K562 (cell line): ENCODE results near the gene SMAD5. TPM values are rescaled to one million over a fixed set of nuclear protein-coding genes. Genes with fewer than 3 reads are reported as not detected.

Experiments used
- ATAC-seq: fragments of 200-7000 bp; cut with Tn5 transposase; 3 replicates; pipeline ENCODE4 v1.9.1; 2020; ENCODE audit warnings: moderate library complexity
- BruUV-seq: library from RNA; stranded (reverse); fragments of 400-500 nt; replicated peaks from 2 replicates; lab custom pipeline; 2021; lab: Mats Ljungman, UMichigan
- CTCF ChIA-PET: fragments of 300-600 bp; formaldehyde crosslinking; extraction: SDS; loops from one replicate; lab custom pipeline; 2021; ENCODE audit warnings: low intra/inter-chr PET ratio; lab: Yijun Ruan, JAX
- POLR2A ChIA-PET: fragments of 300-600, 350-650 bp; sonication (Branson Sonifier 250); formaldehyde crosslinking; extraction: SDS; loops from one replicate; lab custom pipeline; 2021; ENCODE audit warnings: antibody characterized with exemption, inconsistent platforms; lab: Yijun Ruan, JAX
- DNase-seq, 4 experiments: peaks; one replicate each; pipeline versions ENCODE4 v3.0.0 to v3.0.0-alpha.2; 2011 to 2018; ENCODE audit warnings: low spot score in 3 of 4, mixed read lengths in 3 of 4; ENCODE audit errors: extremely low read depth in 1 of 4
- FAIRE-seq: peaks from 2 replicates; lab custom pipeline; 2011; peaks lifted over from hg19 to GRCh38; lab: Jason Lieb, UNC
- H2AFZ ChIP-seq: 2 replicates; pipeline ENCODE4 v1.6.0; 2011; ENCODE audit warnings: low read depth, low read length, control low read depth, inconsistent platforms
- H3K27ac ChIP-seq: fragments of 200-600 bp; 3 replicates; pipeline ENCODE4 v1.8.0; 2011; ENCODE audit warnings: low read depth, mild to moderate bottlenecking, control low read depth, inconsistent platforms, low read length, moderate library complexity, mixed read lengths; ENCODE audit errors: extremely low read depth
- H3K27me3 ChIP-seq, 2 experiments: fragments of 300-600 bp in 1 of 2; 2 replicates in 1 of 2; 3 replicates in 1 of 2; pipeline versions ENCODE4 v1.6.0 to v1.8.0; 2011; ENCODE audit warnings: inconsistent platforms in 2 of 2, low read length in 2 of 2, mild to moderate bottlenecking in 1 of 2, mixed read lengths in 1 of 2, moderate library complexity in 1 of 2; ENCODE audit not compliant: control insufficient read depth in 2 of 2, insufficient read depth in 2 of 2
- H3K36me3 ChIP-seq: fragments of 300-600 bp; 3 replicates; pipeline ENCODE4 v1.8.0; 2011; ENCODE audit warnings: mild to moderate bottlenecking, low read length, inconsistent platforms; ENCODE audit not compliant: control insufficient read depth, insufficient read depth
- H3K4me1 ChIP-seq, 2 experiments: fragments of 200-600 bp in 1 of 2; replicated peaks in 1 of 2; 2 replicates in 1 of 2; 3 replicates in 1 of 2; pipeline versions ENCODE4 v1.5.1 to v1.8.0; 2011; ENCODE audit warnings: inconsistent platforms in 2 of 2, low read length in 2 of 2, mild to moderate bottlenecking in 1 of 2, mixed read lengths in 1 of 2, moderate library complexity in 1 of 2; ENCODE audit not compliant: control insufficient read depth in 2 of 2, insufficient read depth in 2 of 2
- H3K4me2 ChIP-seq: 2 replicates; pipeline ENCODE4 v1.6.1; 2011; ENCODE audit warnings: low read length, control low read depth, inconsistent platforms, mixed read lengths; ENCODE audit not compliant: insufficient read depth
- H3K4me3 ChIP-seq: fragments of 200-600 bp; sonication (generic), shearing (Covaris generic); 2 replicates; pipeline ENCODE4 v1.5.1; 2016; ENCODE audit warnings: control low read depth, inconsistent platforms
- H3K79me2 ChIP-seq: fragments of 200-600 bp; 3 replicates; pipeline ENCODE4 v1.8.0; 2011; ENCODE audit warnings: low read length, inconsistent platforms; ENCODE audit not compliant: control insufficient read depth, insufficient read depth
- H3K9ac ChIP-seq, 2 experiments: 2 replicates each; pipeline versions ENCODE4 v1.6.0 to v1.6.1; 2011; ENCODE audit warnings: low read depth in 2 of 2, low read length in 2 of 2, control low read depth in 1 of 2, inconsistent platforms in 1 of 2, mild to moderate bottlenecking in 1 of 2, mixed read lengths in 1 of 2; ENCODE audit not compliant: insufficient read depth in 1 of 2
- H3K9me1 ChIP-seq: one replicate; pipeline ENCODE4 v1.6.0; 2011; ENCODE audit warnings: inconsistent platforms, mild to moderate bottlenecking, low read length, moderate library complexity; ENCODE audit not compliant: control insufficient read depth, insufficient read depth
- H3K9me3 ChIP-seq: replicated peaks from 2 replicates; pipeline ENCODE4 v1.5.1; 2011; ENCODE audit warnings: low read depth, low read length, inconsistent platforms; ENCODE audit not compliant: control insufficient read depth, insufficient read depth
- H4K20me1 ChIP-seq: replicated peaks from 2 replicates; pipeline ENCODE4 v1.6.1; 2011; ENCODE audit warnings: low read length, inconsistent platforms, mixed read lengths; ENCODE audit not compliant: control insufficient read depth, insufficient read depth
- BACH1 ChIP-seq: fragments of 200-800 bp; sonication (Bioruptor generic); IDR thresholded peaks from 2 replicates; pipeline ENCODE4 v1.6.1; 2016; ENCODE audit warnings: missing genetic modification characterization, missing compliant biosample characterization
- BMI1 ChIP-seq: fragments of 150-350 bp; IDR thresholded peaks from 2 replicates; pipeline ENCODE4 v1.6.1; 2014; ENCODE audit warnings: low read length
- CBFB ChIP-seq: sonication (generic); formaldehyde crosslinking; IDR thresholded peaks from 2 replicates; pipeline ENCODE4 v1.4.0; 2020; ENCODE audit warnings: mild to moderate bottlenecking, missing genetic modification reagents
- CEBPB ChIP-seq: fragments of 450-650 bp; IDR thresholded peaks from 2 replicates; pipeline ENCODE4 v1.6.1; 2016; ENCODE audit warnings: missing genetic modification characterization, missing compliant biosample characterization
- GTF2E2 ChIP-seq: fragments of 200-800 bp; sonication (Bioruptor generic); IDR thresholded peaks from 2 replicates; pipeline ENCODE4 v1.6.1; 2016; ENCODE audit warnings: missing genetic modification characterization, missing compliant biosample characterization
- GTF2F1 ChIP-seq: IDR thresholded peaks from 2 replicates; pipeline ENCODE4 v1.6.1; 2011; ENCODE audit warnings: low read depth, low read length, improper control_type of control experiment
- MCM3 ChIP-seq: fragments of 450-650 bp; IDR thresholded peaks from 2 replicates; pipeline ENCODE4 v1.6.1; 2016
- SAFB ChIP-seq: fragments of 200-400 bp; formaldehyde crosslinking; IDR thresholded peaks from 2 replicates; pipeline ENCODE4 v1.6.1; 2017; ENCODE audit warnings: low read depth, low read length, borderline replicate concordance
- ZEB2 ChIP-seq: fragments of 450-650 bp; IDR thresholded peaks from 2 replicates; pipeline ENCODE4 v1.6.1; 2016
- WGBS: fragments of 100-300 bp; shearing (Covaris generic); methylation state at CpG from one replicate; pipeline ENCODE4 v1.1.6; 2016; ENCODE audit warnings: low coverage, mixed read lengths; ENCODE audit not compliant: insufficient coverage; ENCODE audit errors: missing lambda C conversion rate; 5-methylcytosine and 5-hydroxymethylcytosine counted together
- in situ Hi-C: fragments of 300-500 bp; cut with MboI; formaldehyde crosslinking; loops from 4 replicates; pipeline ENCODE4 v1.15.0; 2018; ENCODE audit warnings: inconsistent platforms, mixed read lengths
- intact Hi-C: fragments of 100-400 bp; cut with micrococcal nuclease; formaldehyde crosslinking; loops from 2 replicates; pipeline ENCODE4 v1.14.2; 2022
- polyA plus RNA-seq, 8 experiments: library from polyadenylated mRNA; depleted of rRNA in 4 of 8; stranded (reverse) in 5 of 8; unstranded in 3 of 8; fragments of >200 nt; fragmentation: Nextera tagmentation in 2 of 8; fragmentation: Illumina TruSeq in 1 of 8; extraction: Ambion mirVana in 2 of 8; extraction: Trizol in 1 of 8; gene quantifications; 2 replicates each; pipeline versions ENCODE4 v1.2.1 to v1.2.3, GENCODE V29; 2011 to 2014; ENCODE audit warnings: inconsistent platforms in 1 of 8, missing spikeins in 1 of 8
- total RNA-seq, 7 experiments: library from RNA; depleted of rRNA in 6 of 7; stranded (reverse); fragments of >200 nt in 6 of 7; fragmentation: Illumina TruSeq in 2 of 7; extraction: Trizol in 2 of 7; gene quantifications; 2 replicates each; pipeline versions ENCODE4 v1.2.1 to v1.2.3, GENCODE V29; 2011 to 2021; ENCODE audit warnings: low replicate concordance in 1 of 7
- TF ChIP-seq, protein P1 (sequence below): fragments of 450-650 bp; conservative IDR thresholded peaks from 2 replicates; pipeline ENCODE4 v1.6.1; 2016; ENCODE audit warnings: missing genetic modification characterization, low read depth, mild to moderate bottlenecking, control low read depth, missing compliant biosample characterization

The SMAD5 gene
- total and polyA plus RNA-seq, 9 of the 15 experiments (the other 6 are each of a cell fraction or from before 2014, with no cell fraction given) = 12.4 to 53.9 (median 20.3) TPM

DNA sequence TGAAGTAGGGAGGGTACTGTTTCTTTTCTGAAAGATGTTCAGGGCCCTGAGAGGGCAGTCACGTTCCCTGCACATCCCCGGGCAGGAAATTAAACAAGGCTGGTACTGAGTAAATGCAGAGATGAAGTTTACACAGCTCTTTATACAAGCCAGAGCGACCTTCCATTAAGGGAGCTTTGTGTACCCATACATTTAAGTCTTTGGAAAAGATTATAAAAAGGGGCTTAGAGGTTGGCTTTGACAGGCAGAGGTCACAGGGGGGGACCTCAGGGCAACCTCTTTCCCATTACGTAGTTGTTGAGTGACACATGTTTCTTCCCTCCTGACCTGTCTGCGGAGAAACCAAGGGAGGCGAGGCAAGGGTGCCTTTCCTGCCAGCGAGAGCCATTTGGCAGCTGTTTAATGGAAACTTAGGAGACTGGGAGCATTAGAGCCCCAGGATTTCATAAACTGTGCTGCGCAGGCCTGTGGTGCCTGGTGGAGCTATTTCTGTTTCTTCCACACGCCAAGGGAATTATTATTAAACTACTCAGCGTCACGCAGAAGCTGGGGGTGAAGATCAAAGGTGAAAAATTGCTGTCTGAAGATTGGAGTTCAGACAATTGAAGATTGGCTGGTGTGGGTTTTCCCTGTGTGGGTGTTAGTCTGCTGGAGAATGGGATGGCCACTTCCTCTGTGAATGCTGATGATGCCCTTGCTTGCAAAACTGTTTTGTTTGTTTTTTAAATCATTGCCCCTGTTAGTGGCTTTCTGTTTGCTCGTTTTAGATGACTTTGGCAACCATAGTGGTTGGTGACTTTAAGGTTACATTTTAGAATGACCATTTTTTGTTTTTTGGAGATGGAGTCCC is 63.6 kb downstream of the SMAD5 start:
- ChIA-PET POLR2A (interaction anchor here (0.7 to 1.7 kb wide), 4 partner anchors 10 to 1797 kb away, joined by 3 to 7 read pairs (median 4); no protein-coding TSS in a partner anchor), CTCF (no interaction called here)
- no peak for DNase-seq
- in situ Hi-C loops = no loop called here
- FAIRE-seq = no peak
- H4K20me1 ChIP-seq = 0 out of 2 replicates have a peak, but pooled peaks cover 3% of the 10 kb centered on the region
- H3K9me3 ChIP-seq = no peaks in the 10 kb centered on the region
- H3K4me3 ChIP-seq = no peak overlapping the region
- whole genome bisulfite sequencing = 4% methylated on average over 12 of the region's 12 CpGs
- H2AFZ ChIP-seq = no peak overlapping the region
- H3K4me2 ChIP-seq = no peak overlapping the region
- H3K79me2 ChIP-seq = no peaks in the 10 kb centered on the region
- peaks cover 0 to 57% of the 10 kb centered on the region in 2 experiments for H3K27me3 ChIP-seq
- no TSS peak for BruUV-seq
- no peak for ATAC-seq
- H3K36me3 ChIP-seq = no peaks in the 10 kb centered on the region
- intact Hi-C loops = no loop called here
- no peak for TF ChIP-seq GTF2F1
- no peak for TF ChIP-seq GTF2E2
- no peaks in the 10 kb centered on the region for H3K9me1 ChIP-seq
- no peak overlapping the region for H3K9ac ChIP-seq
- peaks cover 0 to 14% of the 10 kb centered on the region in 2 experiments; a peak in 2 of 5 replicates for H3K4me1 ChIP-seq
- no peak overlapping the region for H3K27ac ChIP-seq

DNA sequence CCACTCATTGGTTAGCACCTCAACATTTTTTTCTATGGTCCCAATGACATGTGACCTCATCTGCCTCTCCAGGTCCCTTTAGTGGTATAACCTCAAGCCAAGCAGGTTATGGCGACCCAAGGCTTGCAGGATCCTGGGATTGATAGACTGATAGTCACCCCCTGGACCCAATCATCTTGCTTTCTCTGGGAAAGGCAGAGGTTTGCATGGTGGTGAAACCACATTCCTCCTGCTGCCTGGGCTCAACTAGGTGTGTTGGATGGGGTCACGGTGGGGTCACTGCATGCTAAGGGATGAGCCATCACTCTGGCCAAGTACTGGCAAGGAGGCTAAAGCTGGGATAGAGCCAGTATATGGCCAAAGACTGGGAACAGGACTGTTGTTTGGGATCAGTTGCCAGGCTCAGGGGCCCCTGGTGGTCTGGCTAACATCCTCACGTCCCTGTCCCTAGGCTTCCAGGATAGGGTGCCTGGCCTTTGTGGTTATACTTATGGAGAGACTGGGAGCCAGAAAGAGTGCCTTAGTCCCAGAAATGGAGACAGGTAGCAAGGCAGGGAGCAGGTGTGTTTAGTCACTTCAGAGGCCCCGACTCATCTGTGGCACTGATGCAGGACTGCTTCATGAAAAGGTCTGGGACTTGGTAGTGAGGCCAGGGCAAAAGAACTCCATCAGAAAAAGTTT is 65.0 kb downstream of the SMAD5 start:
- WGBS = 0% methylated on average over 4 of the region's 4 CpGs
- Histone ChIP-seq H4K20me1 (0 out of 2 replicates have a peak, but pooled peaks cover 9% of the 10 kb centered on the region), H2AFZ (no peak overlapping the region), H3K9me1 (no peaks in the 10 kb centered on the region), H3K27ac (no peak overlapping the region), H3K9ac (no peak overlapping the region), H3K4me1 (peaks cover 0 to 10% of the 10 kb centered on the region in 2 experiments; a peak in 2 of 5 replicates), H3K27me3 (peaks cover 0 to 64% of the 10 kb centered on the region in 2 experiments), H3K9me3 (no peaks in the 10 kb centered on the region), H3K36me3 (no peaks in the 10 kb centered on the region), H3K4me3 (no peak overlapping the region), H3K4me2 (no peak overlapping the region), H3K79me2 (no peaks in the 10 kb centered on the region)
- FAIRE-seq (no peak), ATAC-seq (no peak), DNase-seq (no peak)
- TF ChIP-seq ZEB2 (no peak), BACH1 (tag) (no peak), BMI1 (no peak), MCM3 (no peak), SAFB (no peak), CBFB (CRISPR knock-in tag) (no peak), CEBPB (no peak)
- TF ChIP-seq, protein P1, sequence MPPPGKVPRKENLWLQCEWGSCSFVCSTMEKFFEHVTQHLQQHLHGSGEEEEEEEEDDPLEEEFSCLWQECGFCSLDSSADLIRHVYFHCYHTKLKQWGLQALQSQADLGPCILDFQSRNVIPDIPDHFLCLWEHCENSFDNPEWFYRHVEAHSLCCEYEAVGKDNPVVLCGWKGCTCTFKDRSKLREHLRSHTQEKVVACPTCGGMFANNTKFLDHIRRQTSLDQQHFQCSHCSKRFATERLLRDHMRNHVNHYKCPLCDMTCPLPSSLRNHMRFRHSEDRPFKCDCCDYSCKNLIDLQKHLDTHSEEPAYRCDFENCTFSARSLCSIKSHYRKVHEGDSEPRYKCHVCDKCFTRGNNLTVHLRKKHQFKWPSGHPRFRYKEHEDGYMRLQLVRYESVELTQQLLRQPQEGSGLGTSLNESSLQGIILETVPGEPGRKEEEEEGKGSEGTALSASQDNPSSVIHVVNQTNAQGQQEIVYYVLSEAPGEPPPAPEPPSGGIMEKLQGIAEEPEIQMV (tag) = no peak
- ChIA-PET CTCF (no interaction called here), POLR2A (interaction anchor here (0.6 kb wide), 1 partner anchor 21 kb away, joined by 4 read pairs; no protein-coding TSS in a partner anchor)
- no TSS peak for BruUV-seq
- in situ Hi-C loops = no loop called here
- intact Hi-C loops = no loop called here
